ENCODE results near the gene IDS.
"Not testable (repeated sequence)": the region's sequence is repeated elsewhere in the genome, so short reads cannot be mapped to it uniquely, and the experiment has no call there.

The IDS gene

DNA sequence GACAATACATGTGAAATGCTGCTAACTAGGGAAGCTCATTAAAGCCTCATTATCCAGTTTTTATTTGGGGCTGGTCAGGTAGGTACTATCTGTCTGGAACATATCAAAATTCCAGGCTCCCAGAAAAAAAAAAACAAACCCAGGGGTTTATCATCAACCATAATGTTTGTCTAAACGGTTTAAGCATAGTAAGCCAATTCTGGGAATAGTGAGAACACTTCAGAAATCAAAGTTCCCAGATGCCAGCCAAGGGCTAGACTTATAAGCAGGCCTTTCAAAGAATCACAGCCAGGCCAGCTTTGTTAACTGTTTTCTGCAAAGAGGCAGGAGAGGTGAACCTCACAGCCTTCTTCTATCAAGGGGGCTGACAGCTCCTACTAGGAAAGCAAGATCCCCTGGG is 8.1 kb downstream of the IDS start:
- ATAC-seq (no peak), DNase-seq (no peak)
- peaks cover 37% of the 10 kb centered on the region for H3K4me1 Mint-ChIP-seq
- H3K27me3 Mint-ChIP-seq: no peaks in the 10 kb centered on the region
- no peak overlapping the region for H3K4me3 Mint-ChIP-seq
- no peak overlapping the region for H3K27ac Mint-ChIP-seq
- H3K36me3 Mint-ChIP-seq (ENCODE audit: low read depth): peaks cover 31% of the 10 kb centered on the region
- no peaks in the 10 kb centered on the region for H3K9me3 Mint-ChIP-seq

- DNase-seq: no peak
- Mint-ChIP-seq H3K4me1 (peaks cover 26% of the 10 kb centered on the region), H3K9me3 (no peaks in the 10 kb centered on the region), H3K36me3 (ENCODE audit: low read depth) (peaks cover 28% of the 10 kb centered on the region), H3K27ac (no peak overlapping the region), H3K27me3 (no peaks in the 10 kb centered on the region), H3K4me3 (no peak overlapping the region)
- ATAC-seq: no peak
Observed at GRCh38 chrX:149495573-149496071, 9.5 kb downstream of the IDS start.

DNA sequence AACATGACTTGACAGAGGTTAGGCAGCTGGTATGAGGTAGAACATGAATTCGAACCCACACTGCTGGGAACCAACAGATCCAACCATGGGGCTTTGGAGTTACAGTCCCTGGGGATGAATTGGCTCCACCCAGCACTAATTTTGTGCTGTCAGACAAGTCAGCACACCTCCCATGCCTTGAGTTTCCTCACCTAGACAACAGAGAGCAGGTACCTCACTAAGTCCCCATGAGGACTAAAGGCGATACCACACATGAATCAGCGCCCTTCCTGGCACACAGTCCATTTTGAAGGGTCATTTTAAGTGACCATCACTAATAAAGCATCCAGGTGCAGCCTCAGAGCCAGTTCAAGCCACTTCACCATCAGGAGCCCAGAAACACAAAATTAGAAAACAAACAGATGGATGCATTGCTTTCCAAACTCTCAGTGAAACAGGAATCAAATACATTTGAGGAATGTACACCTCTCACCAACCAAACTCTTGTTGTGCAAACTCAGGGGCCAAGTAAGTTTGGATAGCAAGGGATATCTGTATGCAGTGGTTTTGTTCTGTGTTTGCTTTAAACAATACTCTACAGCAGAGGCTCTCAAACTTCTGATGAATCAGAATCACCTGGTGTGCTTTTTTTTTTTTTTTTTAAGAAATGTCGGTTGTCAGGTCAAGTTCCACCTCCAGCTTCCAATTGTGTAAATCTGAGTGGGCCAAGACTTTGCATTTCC is 10.1 kb downstream of the IDS start:
- peaks cover 27% of the 10 kb centered on the region for H3K36me3 Mint-ChIP-seq (ENCODE audit: low read depth)
- no peak overlapping the region for H3K4me3 Mint-ChIP-seq
- ATAC-seq (no peak), DNase-seq (no peak)
- no peak overlapping the region for H3K27ac Mint-ChIP-seq
- peaks cover 20% of the 10 kb centered on the region for H3K4me1 Mint-ChIP-seq
- H3K27me3 Mint-ChIP-seq: no peaks in the 10 kb centered on the region
- H3K9me3 Mint-ChIP-seq: no peaks in the 10 kb centered on the region

- DNase-seq (no peak), ATAC-seq (no peak)
- H3K9me3 Mint-ChIP-seq: no peaks in the 10 kb centered on the region
- H3K27ac Mint-ChIP-seq: no peak overlapping the region
- peaks cover 28% of the 10 kb centered on the region for H3K36me3 Mint-ChIP-seq (ENCODE audit: low read depth)
- H3K4me1 Mint-ChIP-seq: peaks cover 16% of the 10 kb centered on the region
- no peak overlapping the region for H3K4me3 Mint-ChIP-seq
- no peaks in the 10 kb centered on the region for H3K27me3 Mint-ChIP-seq
Observed at GRCh38 chrX:149493567-149494562, 11.2 kb downstream of the IDS start.

DNA sequence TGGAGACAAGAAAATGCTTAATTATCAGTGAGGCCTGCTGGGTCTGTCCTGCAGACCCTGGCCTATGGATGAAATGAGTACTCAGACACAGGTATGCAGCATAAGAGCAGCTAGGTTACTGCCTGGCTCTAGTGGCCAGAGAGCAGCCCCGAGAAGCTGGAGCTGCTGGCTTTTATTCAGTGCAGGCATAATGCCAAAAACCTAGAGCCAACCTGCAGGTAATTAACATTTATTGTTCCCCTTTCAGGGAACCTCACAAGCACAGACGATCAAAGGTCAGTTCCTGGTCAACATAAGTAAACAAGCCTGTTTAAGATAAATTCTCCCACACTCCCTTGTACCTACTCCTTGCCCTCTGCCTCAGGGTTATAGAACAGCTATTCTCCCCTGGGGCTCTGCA is 13.3 kb downstream of the IDS start:
- Mint-ChIP-seq H3K4me3 (no peak overlapping the region), H3K9me3 (no peaks in the 10 kb centered on the region), H3K4me1 (peaks cover 10% of the 10 kb centered on the region), H3K36me3 (ENCODE audit: low read depth) (peaks cover 28% of the 10 kb centered on the region), H3K27me3 (no peaks in the 10 kb centered on the region), H3K27ac (no peak overlapping the region)
- no peak for ATAC-seq
- DNase-seq: no peak

GRCh38 chrX:149490100-149490499 is 15.0 kb downstream of the IDS start:
- no peak for ATAC-seq
- Mint-ChIP-seq H3K4me1 (peaks cover 8% of the 10 kb centered on the region), H3K4me3 (no peak overlapping the region)

DNA sequence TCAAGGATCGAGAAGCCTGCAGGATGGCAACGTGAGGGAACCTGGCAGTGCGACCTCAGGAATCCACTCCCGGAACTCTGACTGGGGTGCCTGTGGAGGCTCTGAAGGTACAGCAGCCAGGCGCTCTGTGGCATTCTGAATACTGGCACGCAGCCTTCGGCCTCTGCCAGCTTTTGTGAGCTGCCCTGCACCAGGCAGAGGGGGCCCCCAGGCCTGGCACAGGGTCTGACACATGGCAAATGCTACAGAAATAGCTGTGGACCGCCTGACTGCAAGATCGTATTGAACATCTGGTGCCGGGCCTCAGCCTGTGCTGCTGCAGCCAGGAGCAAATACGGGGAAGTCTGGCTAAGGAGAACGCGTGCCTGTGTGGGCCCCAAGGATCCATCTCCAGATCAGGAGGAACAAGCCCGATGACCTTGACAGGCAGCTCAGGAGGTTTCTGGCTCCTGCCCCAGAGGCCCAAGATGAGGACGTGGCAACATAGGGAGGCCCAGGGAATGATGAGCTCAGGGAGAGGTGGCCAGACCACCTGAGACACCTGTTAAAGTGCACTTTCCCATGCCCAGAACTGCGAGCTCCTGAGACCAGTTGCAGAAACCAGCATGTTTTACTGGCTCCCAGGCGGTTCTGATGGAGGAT is 16.6 kb downstream of the IDS start:
- peaks cover 28% of the 10 kb centered on the region for H3K36me3 Mint-ChIP-seq (ENCODE audit: low read depth)
- not testable (repeated sequence) for H3K4me3 Mint-ChIP-seq, H3K27ac Mint-ChIP-seq, ATAC-seq, H3K27me3 Mint-ChIP-seq, DNase-seq, H3K4me1 Mint-ChIP-seq, H3K9me3 Mint-ChIP-seq

More at GRCh38 chrX:149490100-149490499, 15.0 kb downstream of the IDS start:
- peaks cover 29% of the 10 kb centered on the region for H3K36me3 Mint-ChIP-seq (ENCODE audit: low read depth)
- no peak overlapping the region for H3K27ac Mint-ChIP-seq
- no peaks in the 10 kb centered on the region for H3K27me3 Mint-ChIP-seq
- no peaks in the 10 kb centered on the region for H3K9me3 Mint-ChIP-seq
- no peak for DNase-seq

- H3K4me1 Mint-ChIP-seq, H3K27me3 Mint-ChIP-seq, ATAC-seq, H3K27ac Mint-ChIP-seq, H3K4me3 Mint-ChIP-seq, DNase-seq, H3K9me3 Mint-ChIP-seq: not testable (repeated sequence)
- H3K36me3 Mint-ChIP-seq (ENCODE audit: low read depth): peaks cover 30% of the 10 kb centered on the region
Observed at GRCh38 chrX:149488008-149488407, 17.1 kb downstream of the IDS start.

DNA sequence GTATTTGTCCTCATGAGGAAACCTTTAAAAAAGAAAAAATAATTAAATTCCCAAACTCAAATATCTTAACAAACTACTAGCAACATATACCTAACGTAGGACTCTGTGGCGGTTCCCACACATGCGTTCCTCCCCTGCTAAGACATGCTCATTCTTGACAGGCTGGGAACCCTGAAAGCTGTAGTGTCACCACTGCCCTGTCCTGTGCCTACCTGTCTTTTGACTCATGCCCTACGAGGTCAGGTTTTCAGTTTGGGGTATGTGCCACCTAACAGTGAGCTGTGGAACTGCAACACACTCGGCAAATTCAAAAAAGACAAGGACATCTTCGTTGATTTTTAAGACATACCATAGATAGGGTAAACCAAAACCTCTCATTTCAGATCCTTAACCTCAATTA is 17.8 kb downstream of the IDS start:
- no peaks in the 10 kb centered on the region for H3K9me3 Mint-ChIP-seq
- H3K4me1 Mint-ChIP-seq: peaks cover 4% of the 10 kb centered on the region
- no peak overlapping the region for H3K4me3 Mint-ChIP-seq
- H3K27me3 Mint-ChIP-seq: no peaks in the 10 kb centered on the region
- DNase-seq (no peak), ATAC-seq (peak; percentile 36)
- peaks cover 30% of the 10 kb centered on the region for H3K36me3 Mint-ChIP-seq (ENCODE audit: low read depth)
- no peak overlapping the region for H3K27ac Mint-ChIP-seq

DNA sequence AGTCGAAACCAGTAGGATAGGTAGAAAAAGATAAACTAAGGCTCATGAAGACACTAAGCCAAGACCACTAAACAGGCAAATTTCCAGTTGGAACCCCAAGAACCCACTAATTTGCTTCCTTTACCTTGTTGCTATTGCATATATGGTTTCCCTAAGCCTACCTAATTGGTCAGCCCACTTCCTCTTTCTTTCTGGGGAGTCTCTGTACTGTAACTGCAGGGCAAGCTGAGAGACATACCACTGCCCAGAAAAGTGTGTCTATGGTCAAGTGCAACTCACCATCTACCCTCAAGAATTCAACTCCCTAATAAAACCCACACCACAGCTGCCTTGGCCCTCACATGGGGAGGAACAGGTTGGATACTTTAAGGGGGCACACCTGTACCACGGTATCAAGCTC is 28.6 kb downstream of the IDS start:
- H3K27ac Mint-ChIP-seq: no peak overlapping the region

DNA sequence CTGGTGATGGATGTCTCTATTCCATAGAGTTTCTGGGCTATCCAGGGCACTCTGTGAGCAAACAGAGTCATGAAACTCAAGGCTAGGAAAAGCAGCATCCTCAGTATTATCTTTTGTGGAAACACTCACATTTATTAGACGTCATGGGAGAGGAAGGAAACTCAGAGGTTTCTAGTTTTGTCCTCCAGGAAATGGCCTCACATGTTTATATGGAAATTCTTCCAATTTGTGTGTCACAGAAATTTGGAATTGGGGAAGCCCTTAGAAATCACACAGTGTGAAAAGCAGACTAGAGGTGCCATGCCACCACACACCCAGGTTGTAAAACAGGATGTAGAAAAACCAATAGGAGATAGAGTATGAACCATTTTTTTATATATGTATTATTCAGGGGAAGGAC is 31.1 kb downstream of the IDS start:
- no peaks in the 10 kb centered on the region for H3K4me1 Mint-ChIP-seq
- peaks cover 6% of the 10 kb centered on the region for H3K36me3 Mint-ChIP-seq (ENCODE audit: low read depth)
- H3K27ac Mint-ChIP-seq: no peak overlapping the region
- no peaks in the 10 kb centered on the region for H3K9me3 Mint-ChIP-seq
- peaks cover 2% of the 10 kb centered on the region for H3K27me3 Mint-ChIP-seq
- DNase-seq (no peak), ATAC-seq (no peak)
- H3K4me3 Mint-ChIP-seq: no peak overlapping the region

More for the DNA sequence above, 28.6 kb downstream of the IDS start:
- no peak for DNase-seq
- Mint-ChIP-seq H3K4me1 (no peaks in the 10 kb centered on the region), H3K27me3 (no peaks in the 10 kb centered on the region), H3K36me3 (ENCODE audit: low read depth) (peaks cover 17% of the 10 kb centered on the region), H3K9me3 (no peaks in the 10 kb centered on the region), H3K4me3 (no peak overlapping the region)
- ATAC-seq: no peak

- Mint-ChIP-seq H3K4me1 (no peaks in the 10 kb centered on the region), H3K27me3 (peaks cover 2% of the 10 kb centered on the region), H3K36me3 (ENCODE audit: low read depth) (peaks cover 2% of the 10 kb centered on the region), H3K9me3 (no peaks in the 10 kb centered on the region), H3K4me3 (no peak overlapping the region), H3K27ac (no peak overlapping the region)
- ATAC-seq (no peak), DNase-seq (no peak)
Observed at GRCh38 chrX:149473092-149473491, 32.0 kb downstream of the IDS start.

- Mint-ChIP-seq H3K4me3 (no peak overlapping the region), H3K27me3 (peaks cover 2% of the 10 kb centered on the region), H3K4me1 (no peaks in the 10 kb centered on the region), H3K36me3 (ENCODE audit: low read depth) (peaks cover 2% of the 10 kb centered on the region), H3K9me3 (no peaks in the 10 kb centered on the region), H3K27ac (no peak overlapping the region)
- no peak for DNase-seq
- ATAC-seq: no peak
Observed at GRCh38 chrX:149472625-149473024, 32.5 kb downstream of the IDS start.

GRCh38 chrX:149471397-149471796 is 33.7 kb downstream of the IDS start:
- DNase-seq (no peak), ATAC-seq (no peak)
- H3K27ac Mint-ChIP-seq: no peak overlapping the region
- peaks cover 2% of the 10 kb centered on the region for H3K27me3 Mint-ChIP-seq
- no peak overlapping the region for H3K4me3 Mint-ChIP-seq
- H3K36me3 Mint-ChIP-seq (ENCODE audit: low read depth): no peaks in the 10 kb centered on the region
- H3K4me1 Mint-ChIP-seq: no peaks in the 10 kb centered on the region
- H3K9me3 Mint-ChIP-seq: no peaks in the 10 kb centered on the region
